HG03139 (cell line): ENCODE measurements around the gene FAM3A.
"Not testable (repeated sequence)": the region's sequence is repeated elsewhere in the genome, so short reads cannot be mapped to it uniquely, and the experiment has no call there.

ENCODE experiments used
- ATAC-seq: cut with Tn5 transposase; IDR thresholded peaks from one replicate; pipeline ENCODE4 v1.9.1; 2021; ENCODE audit not compliant: unreplicated experiment

FAM3A gene

GRCh38 chrX:154515966-154516655, at the start of gene FAM3A:
Gene FAM3A, minus strand, starts transcription at chrX:154516232. Its CDS starts 460 bp downstream, at chrX:154515772.
- peak; percentile 87 for ATAC-seq

GRCh38 chrX:154562295-154562694, 46.3 kb upstream of the FAM3A start:
- not testable (repeated sequence) for ATAC-seq

- not testable (repeated sequence) for ATAC-seq
Observed at GRCh38 chrX:154560326-154560725, 44.3 kb upstream of the FAM3A start.

GRCh38 chrX:154558896-154559295, 42.9 kb upstream of the FAM3A start:
- not testable (repeated sequence) for ATAC-seq

GRCh38 chrX:154558060-154558690, 42.1 kb upstream of the FAM3A start:
- ATAC-seq: not testable (repeated sequence)

GRCh38 chrX:154552112-154552806, 36.2 kb upstream of the FAM3A start:
- ATAC-seq: not testable (repeated sequence)

GRCh38 chrX:154549766-154550165, 33.7 kb upstream of the FAM3A start:
- ATAC-seq: no peak

GRCh38 chrX:154548028-154548316, 31.9 kb upstream of the FAM3A start:
- no peak for ATAC-seq

GRCh38 chrX:154547245-154548027, 31.4 kb upstream of the FAM3A start, which contains the start of gene IKBKG:
Gene IKBKG, plus strand, starts transcription at chrX:154547620. Its CDS starts 4,383 bp downstream, at chrX:154552003.
- ATAC-seq: peak; percentile 68

- ATAC-seq: peak; percentile 35
Observed at GRCh38 chrX:154546354-154547244, 30.6 kb upstream of the FAM3A start, which contains the start of gene G6PD. Gene G6PD, minus strand, starts transcription at chrX:154546846. Its CDS starts 691 bp downstream, at chrX:154546155.

- no peak for ATAC-seq
Observed at GRCh38 chrX:154545673-154546274, 29.7 kb upstream of the FAM3A start.

- no peak for ATAC-seq
Observed at GRCh38 chrX:154542723-154543424, 26.8 kb upstream of the FAM3A start.

GRCh38 chrX:154541896-154542722, 26.1 kb upstream of the FAM3A start:
- ATAC-seq: no peak

- no peak for ATAC-seq
Observed at GRCh38 chrX:154541589-154541895, 25.5 kb upstream of the FAM3A start.

- ATAC-seq: no peak
Observed at GRCh38 chrX:154540897-154541535, 25.0 kb upstream of the FAM3A start.

GRCh38 chrX:154540365-154540764, 24.3 kb upstream of the FAM3A start:
- ATAC-seq: not testable (repeated sequence)

GRCh38 chrX:154539077-154539476, 23.0 kb upstream of the FAM3A start:
- no peak for ATAC-seq

GRCh38 chrX:154535892-154536291, 19.9 kb upstream of the FAM3A start:
- no peak for ATAC-seq
